ENCODE data around the gene DENND6A.
"Not testable (repeated sequence)": the region's sequence is repeated elsewhere in the genome, so short reads cannot be mapped to it uniquely, and the experiment has no call there.

The DENND6A gene

DNA sequence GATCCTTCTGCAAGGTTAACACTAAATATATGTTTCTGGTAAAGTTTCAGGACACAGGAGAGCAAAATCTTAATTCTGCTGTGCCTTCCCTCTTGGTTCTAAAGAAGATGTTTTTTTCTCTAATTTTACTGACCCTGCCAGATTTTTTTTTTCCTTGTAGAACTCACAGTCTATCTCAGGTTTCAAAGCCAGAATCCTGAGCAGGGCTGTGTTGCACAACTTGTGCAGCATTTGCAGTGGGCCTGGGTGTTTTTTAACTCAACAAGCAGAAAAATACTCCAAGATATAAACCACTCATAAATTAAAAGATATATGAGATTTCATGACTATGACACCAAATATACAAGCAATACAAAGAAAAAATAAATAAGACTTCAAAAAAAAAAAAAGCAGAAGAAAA, 55.5 kb downstream of the DENND6A start:
- no peak for DNase-seq (ENCODE audit: low read depth in 2 of 2)

DNA sequence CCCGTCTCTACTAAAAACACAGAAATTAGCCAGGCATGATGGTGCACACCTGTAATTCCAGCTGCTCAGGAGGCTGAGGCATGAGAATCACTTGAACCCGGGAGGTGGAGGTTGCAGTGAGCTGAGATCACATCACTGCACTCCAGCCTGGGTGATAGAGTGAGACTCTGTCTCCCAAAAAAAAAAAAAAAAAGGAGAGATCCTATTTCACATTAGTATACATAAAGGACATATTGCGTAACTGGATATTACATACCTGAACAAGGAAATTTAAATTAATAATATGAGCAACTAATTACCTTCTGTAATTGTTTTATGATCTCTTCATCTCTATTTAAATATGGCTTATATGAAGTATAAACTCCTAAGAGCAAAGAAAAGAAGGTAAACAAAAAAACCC, 58.6 kb downstream of the DENND6A start:
- not testable (repeated sequence) for DNase-seq (ENCODE audit: low read depth in 2 of 2)

DNA sequence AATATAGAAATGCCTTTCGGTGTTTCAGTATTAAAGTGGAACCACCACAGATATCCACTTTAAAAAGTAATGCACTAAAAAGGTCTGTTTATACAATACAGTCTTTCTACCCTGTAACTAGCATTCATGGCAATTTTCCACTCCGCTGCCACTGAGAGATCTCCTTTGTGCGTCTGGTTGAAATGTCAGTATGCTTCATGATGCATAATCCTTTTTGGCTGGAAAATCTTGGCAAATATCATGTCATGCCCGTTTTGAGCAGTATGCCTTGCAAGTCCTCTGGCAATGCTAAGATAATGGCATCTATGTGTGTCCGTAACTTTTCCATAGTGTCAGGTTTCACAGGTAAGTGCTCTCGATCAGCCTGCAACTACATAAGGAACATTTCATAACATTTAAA, 64.9 kb downstream of the DENND6A start:
- DNase-seq (ENCODE audit: low read depth in 2 of 2), result no peak

DNA sequence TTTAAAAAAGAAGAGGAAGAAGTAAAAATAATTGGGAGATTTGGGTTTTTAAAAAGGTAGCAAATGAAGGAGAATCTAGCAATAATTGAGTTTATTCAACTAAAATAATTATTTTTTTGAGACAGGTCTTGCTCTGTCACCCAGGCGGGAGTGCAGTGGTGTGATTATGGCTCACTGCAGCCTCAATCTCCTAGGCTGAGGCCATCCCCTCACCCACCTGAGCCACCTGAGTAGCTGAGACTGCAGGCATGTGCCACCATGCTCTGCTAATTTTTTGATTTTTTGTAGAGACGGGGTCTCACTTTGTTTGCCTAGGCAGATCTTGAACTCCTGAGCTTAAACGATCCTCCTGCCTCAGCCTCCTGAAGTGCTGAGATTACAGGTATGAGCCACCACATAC, 68.1 kb downstream of the DENND6A start:
- no peak for DNase-seq (ENCODE audit: low read depth in 2 of 2)

DNA sequence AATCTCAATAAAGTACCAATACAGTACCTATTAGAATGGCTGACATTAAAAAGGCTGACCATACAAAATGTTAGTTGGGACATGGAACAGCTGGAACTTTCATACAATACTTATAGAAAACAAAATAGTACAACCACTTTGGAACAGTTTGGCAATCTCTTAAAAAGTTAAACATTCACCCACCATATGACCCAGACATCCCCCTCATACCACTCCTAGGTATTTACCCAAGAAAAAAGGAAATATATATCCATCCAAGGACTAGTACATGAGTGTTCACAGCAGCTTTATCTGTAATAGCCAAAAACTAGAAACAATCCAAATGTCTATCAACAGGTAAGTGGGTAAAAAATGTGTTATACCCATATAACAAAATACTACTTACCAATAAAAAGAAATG, 70.5 kb downstream of the DENND6A start:
- DNase-seq (ENCODE audit: low read depth in 2 of 2), result no peak

DNA sequence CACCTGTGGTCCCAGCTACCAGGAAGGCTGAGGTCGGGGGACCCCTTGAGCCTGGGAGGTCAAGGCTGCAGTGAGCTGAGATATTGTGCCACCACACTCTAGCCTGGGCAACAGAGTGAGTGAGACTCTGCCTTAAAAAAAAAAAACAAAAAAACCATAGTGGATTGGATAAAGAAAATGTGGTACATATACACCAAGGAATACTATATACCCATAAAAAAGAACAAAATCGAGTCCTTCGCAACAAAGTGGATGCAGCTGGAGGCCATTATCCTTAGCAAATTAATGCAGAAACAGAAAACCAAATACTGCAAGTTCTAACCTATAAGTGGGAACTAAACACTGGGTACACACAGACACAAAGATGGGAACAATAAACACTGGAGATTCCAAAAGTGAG, 75.1 kb downstream of the DENND6A start:
- no peak for DNase-seq (ENCODE audit: low read depth in 2 of 2)

DNA sequence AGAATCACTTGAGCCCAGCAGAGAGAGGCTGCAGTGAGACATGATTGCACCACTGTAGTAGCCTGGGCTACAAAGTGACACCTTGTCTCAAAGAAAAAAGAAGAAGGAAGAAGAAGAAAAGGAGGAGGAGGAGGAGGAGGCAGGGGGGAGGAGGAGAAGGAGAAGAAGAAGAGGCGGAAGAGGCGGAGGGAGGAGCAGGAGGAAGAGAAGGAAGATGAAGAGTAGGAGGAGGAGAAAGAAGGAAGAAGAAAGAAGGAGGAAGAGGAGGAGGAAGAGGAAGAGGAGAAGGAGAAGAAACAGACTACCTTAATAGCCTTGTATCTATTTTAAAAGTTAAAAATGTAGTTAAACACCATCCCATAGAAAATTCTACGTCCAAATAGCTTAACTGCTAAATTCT, 76.6 kb downstream of the DENND6A start:
- DNase-seq (ENCODE audit: low read depth in 2 of 2), result no peak

DNA sequence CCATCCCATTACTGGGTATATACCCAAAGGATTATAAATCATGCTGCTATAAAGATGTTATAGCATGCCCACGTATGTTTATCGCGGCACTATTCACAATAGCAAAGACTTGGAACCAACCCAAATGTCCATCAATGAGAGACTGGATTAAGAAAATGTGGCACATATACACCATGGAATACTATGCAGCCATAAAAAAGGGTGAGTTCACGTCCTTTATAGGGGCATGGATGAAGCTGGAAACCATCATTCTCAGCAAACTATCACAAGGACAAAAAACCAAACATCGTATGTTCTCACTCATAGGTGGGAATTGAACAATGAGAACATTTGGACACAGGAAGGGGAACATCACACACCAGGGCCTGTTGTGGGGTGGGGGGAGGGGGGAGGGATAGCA, 81.0 kb downstream of the DENND6A start:
- DNase-seq (ENCODE audit: low read depth in 2 of 2), result not testable (repeated sequence)

DNA sequence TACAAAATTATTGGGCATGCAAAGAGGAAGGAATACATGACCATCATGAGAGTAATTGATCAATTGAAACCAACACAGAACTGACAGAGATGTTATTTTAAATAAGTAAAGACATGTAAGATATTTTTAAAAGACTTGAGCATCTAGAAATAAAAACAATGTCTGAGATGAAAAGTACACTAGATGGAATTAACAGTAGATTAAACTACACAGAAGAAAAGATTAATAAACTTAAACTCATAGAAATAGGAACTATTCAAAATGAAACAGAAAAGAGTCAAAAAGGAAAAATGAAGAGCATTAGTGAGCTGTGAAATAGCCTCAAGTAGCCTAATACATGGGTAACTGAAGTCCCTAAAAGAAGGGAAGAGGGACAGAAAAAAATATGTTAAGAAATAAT, 87.2 kb downstream of the DENND6A start:
- no peak for DNase-seq (ENCODE audit: low read depth in 2 of 2)

DNA sequence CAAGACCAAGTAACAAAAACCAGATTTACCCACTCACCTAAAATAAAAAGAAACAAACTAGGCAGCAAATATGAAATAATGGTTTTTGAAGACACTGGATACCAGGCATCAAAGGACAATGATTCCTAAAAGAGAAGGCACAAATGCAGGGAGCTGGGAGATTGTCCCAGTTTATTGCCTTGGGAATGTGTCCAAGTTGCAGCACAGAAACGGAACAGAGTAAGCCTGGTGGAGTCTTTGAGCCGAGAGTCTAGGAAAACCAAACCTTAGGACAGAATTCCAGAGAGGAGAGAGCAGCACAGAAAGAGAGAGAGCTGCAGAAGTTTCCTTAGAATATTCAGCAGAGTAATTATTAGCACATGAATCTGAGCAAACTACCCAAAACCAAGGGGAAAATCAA, 87.9 kb downstream of the DENND6A start:
- DNase-seq (ENCODE audit: low read depth in 2 of 2), result no peak

DNA sequence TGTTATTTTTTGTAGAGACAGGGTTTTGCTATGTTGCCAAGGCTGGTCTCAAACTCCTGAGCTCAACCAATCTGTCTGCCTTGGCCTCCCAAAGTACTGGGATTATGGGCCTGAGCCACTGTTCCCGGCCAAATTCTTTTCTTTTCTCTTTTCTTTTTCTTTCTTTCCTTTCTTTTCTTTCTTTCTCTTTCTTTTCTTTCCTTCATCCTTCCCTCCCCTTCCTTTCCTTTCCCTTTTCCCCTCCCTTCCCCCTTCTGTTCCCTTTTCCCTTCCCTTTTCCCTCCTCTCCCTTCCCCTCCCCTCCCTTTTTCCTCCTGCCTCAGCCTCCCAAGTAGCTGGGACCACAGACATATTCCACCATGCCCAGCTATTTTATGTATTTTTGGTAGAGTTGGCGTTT, 92.7 kb downstream of the DENND6A start:
- DNase-seq (ENCODE audit: low read depth in 2 of 2), result no peak

DNA sequence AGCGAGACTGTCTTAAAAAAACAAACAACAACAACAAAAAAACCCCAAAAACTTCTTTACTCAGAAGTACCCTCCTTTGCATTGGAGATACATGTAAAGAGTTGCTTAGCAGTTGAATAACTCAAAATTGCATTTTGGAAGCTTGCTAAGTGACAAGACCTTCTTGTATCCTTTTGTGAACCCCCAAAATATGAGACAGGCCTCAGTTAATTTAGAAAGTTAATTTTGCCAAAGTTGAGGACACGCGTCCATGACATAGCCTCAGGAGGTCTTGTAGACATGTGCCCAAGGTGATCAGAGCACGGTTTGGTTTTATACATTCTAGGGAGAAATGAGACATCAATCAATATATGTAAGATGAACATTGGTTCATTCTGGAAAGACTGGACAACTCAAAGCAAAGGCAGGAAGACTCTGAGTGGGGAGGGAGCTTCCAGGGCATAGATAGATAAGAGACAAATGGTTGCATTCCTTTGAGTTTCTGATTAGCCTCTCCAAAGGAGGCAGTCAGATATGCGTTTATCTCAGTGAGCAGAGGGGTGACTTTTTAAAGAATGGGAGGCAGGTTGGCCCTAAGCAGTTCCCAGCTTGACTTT, 94.0 kb downstream of the DENND6A start:
- DNase-seq (ENCODE audit: low read depth in 2 of 2), result no peak

DNA sequence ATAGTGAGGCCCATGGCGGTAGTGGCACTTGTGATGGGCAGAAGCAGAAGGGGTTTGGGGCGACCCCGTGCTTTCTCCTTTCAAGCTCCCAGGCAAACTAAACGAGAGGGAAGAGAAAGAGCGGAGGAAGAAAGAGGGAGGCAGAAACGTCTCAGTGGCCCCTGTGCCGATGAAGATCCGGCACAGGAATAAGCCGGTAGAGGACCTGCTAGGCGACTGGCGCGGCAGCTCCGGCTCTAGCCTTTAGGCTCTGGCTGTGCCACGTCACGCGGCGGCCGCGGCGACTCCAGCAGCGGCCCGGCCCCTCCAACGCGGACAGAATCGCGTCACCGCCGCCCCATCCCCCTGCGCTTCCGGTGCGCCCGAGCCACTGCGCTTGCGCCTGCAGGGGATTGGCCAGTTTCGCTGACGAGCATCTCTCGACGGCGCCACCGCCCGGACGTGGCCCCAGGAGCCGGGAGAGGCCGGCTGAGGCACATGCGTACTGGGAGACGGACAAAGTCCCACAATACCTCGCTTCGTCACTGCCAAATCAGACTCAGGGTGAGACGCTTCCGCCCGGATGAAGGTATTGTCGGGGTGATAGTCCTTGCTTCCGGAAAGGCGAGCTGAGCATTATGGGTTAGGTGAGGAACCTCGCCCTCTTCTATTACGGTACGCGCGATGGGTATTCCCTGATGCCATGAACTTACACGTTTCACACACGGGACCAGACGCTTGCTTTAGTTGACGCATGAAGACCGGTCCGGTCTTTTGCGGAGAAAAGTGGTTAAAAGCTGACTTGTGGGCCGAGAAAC, 95.6 kb downstream of the DENND6A start, which contains the start of gene ARF4:
Gene ARF4, minus strand, starts transcription at position 218 of the 797 bp plus-strand sequence. Its CDS starts 204 bp downstream, at position 14.
- peak; percentile 98 to 100 for DNase-seq (ENCODE audit: low read depth in 2 of 2)

DNA sequence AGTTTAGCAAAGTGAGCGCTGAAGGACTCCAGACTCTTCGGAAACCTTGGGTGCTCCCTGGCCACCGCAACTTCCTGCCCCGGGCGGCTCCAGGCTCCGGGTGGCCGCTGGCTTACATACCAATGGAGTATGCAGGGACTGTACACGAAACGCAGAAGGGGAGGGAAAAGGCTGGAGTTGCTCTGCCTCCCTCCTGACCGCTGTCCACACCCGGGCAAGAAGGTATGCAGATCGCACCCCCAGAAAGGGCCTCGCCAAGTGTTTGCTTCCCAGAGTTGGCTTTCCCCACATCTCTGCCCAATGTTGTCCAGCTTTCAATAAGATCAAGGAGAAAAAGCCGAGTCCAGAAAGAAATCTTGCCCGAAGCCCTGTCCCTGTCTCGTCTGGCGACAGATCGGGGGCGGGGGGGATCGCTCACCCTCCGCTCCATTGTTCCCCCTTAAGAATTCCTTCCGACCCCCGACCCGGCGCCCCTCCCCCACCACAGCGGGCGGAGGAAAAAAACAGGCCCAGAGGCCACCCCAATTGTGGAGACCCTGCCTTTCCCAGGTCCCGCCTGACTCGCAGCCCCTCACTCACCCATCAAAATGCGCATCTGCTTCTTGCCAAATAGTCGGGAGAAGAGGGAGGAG, 96.3 kb downstream of the DENND6A start:
- peak; percentile 41 to 45 for DNase-seq (ENCODE audit: low read depth in 2 of 2)

DNA sequence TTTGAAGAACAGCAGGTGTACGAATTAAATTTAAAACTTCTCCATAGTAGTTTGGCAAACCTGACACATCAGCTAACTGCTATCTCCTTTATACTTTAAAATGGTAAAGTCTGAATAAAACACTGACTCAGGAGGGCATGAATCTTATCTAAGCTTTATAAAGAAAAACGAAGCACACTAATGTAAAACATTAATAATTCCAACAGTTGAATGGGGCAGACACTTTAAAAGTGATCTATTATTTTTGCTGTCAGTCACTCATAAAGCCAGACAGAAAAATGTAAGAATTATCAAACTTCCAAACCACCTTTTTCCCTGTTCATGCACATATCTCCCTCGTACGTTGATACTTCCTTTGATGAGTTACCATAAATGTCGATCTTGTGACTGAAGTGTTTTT, 98.3 kb downstream of the DENND6A start:
- no peak for DNase-seq (ENCODE audit: low read depth in 2 of 2)

DNA sequence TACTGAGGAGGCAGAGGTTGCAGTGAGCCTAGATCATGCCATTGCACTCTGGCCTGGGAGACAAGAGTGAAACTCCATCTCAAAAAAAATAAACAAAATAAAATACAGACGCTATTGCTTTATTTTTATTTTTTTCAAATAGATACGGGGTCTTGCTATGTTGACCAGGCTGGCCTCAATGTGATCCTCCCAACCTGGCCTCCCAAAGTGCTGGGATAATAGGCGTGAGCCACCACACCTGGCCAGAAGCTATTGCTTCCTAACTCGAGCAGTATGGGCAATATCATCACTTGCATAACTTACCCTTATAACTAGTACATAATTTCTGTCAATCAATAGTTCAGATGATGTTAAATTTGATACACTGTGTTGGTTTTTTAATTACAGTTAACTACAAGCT, 98.7 kb downstream of the DENND6A start:
- DNase-seq (ENCODE audit: low read depth in 2 of 2), result no peak

DNA sequence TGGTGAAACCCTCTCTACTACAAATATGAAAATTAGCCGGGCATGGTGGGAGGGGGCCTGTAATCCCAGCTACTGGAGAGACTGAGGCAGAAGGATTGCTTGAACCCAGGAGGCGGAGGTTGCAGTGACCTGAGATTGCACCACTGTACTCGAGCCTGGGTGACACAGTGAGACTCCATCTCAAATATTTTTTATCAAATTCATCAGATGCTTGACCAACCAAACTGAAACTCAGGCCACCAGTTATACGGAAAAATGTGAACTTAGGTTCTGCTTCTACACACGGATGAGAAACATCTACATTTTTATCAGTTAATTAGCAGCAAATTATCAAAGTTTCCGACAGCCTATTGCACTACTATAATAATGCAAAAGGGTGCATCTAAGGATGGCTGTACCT, 100.6 kb downstream of the DENND6A start:
- no peak for DNase-seq (ENCODE audit: low read depth in 2 of 2)

DNA sequence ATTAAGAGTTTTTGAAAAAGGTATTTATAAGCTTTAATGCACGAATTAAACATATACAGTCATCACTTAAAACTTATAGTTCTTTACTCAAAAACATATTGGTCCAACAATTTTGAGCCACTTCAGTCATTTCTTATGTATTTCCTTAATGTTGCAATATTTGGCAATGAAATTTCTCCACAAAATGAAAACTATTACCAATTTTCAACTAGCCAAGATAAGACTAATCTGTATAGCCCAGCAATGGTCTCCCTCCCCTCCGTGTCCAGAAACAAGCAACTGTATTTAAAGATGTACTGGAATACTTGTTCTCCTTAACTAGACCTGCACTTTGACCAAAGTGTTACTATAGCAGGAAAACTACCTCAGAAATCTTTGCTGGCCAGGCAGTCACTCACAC, 105.0 kb downstream of the DENND6A start:
- DNase-seq (ENCODE audit: low read depth in 2 of 2), result no peak

DNA sequence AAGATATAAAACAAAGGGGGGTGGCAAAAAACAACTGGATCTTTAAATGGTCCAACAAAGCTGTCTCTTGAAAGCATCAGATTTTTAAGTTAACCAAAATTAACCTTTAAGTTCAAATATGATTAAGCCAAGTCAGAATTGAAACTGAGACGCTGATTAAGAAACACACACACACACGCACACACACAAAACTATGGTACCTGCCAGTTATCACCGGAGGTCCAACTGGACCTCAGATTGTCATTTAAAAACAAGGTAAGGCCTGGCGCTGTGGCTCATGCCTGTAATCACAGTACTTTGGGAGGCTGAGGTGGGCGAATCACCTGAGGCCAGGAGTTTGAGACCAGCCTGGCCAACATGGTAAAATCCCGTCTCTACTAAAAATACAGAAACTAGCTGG, 106.1 kb downstream of the DENND6A start:
- no peak for DNase-seq (ENCODE audit: low read depth in 2 of 2)

DNA sequence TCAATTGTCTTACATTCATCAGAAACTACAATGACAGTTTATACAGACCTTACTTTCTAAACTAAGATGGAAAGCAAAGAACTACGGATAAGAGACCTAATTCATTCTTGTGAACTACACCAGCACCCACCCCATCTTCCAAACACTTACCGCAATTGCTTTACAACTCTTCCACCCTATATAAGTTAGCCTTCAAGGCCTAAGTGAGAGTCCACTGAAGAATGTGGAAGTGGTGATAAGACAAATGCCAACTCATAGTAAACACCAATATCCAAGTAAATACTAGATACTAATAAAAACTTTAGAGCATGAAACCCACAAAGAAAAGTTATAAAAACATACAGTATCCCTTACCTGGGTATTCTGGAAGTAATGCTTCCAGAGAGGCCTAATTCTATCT, 109.3 kb downstream of the DENND6A start:
- no peak for DNase-seq (ENCODE audit: low read depth in 2 of 2)

DNA sequence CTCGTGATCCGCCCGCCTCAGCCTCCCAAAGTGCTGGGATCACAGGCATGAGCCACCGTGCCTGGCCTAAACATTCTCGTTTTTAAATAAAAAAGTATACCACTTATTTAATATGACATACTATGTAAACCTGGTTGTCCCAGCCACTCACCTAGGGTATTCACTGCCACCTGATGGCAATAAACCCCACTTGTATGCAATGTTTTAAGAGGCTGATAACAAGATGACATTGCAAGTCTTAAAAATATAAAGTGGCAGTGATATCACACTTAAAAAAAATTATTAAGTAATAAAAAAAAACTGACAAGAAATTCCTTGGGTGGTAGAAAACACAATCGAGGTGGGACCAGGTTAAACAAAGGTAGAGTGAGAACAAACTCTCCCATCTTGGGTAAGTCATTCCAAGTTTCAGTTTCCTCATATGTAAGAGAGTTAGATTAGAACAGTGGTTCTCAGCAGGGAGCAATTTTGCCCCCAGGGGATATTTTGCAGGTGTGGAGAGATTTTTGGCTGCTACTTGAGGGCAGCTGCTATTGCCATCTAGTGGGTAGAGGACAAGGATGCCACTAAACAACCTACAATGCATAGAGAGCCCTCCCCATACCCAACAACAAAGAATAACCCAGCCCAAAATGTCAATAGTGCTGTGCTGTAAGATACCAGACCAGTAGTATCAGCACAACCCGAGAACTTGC, 110.3 kb downstream of the DENND6A start:
- no peak for DNase-seq (ENCODE audit: low read depth in 2 of 2)

DNA sequence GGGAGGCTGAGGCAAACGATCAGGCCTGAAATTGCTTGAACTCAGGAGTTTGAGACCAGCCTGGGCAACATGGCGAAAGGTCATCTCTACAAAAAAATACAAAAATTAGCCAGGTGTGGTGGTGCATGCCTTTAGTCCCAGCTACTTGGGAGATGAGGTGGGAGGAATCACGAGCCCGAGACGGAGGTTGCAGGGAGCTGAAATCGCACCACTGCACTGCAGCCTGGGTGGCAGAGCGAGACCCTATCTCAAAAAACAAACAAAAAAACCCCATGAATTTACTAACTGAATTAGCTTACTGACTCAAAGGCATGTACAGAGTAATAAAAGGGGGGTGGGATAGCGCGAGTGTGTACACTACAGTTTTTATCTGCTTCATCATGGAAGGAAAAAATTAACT, 115.1 kb downstream of the DENND6A start:
- DNase-seq (ENCODE audit: low read depth in 2 of 2), result no peak
